Iris pigment epithelial cell (primary cell): ENCODE data around the gene MTMR1.

Source experiments
- DNase-seq: peaks from one replicate; pipeline ENCODE4 v3.0.0-alpha.2; 2011; ENCODE audit warnings: low read depth

Gene MTMR1

GRCh38 chrX:150762258-150763165, 69.3 kb downstream of the MTMR1 start:
- peak; percentile 18 for DNase-seq

DNA sequence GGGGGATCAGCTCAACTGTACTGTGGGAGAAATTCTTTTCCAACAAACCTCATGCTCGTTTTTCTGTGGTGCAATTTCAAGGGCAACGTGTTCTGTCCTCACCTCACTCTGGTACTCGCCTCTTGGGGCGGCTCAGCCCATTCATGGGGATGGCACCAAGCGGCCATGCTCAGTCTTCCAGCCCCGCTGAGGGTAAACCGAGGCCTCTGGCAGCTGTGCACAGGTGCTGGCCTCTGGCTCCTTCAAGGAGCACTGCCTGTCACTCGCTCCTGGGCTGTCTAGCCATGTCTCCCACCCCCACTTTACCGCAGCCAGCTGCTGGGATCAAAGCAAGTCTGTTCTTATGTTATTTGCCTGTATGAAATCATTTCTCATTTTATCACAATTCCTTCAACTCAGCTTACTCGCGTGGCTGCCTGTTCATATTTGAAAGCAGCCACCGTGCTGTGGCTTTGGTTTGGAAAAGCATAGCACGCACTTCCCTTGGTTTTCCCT, 70.2 kb downstream of the MTMR1 start:
- DNase-seq: no peak

- DNase-seq: no peak
Measured at GRCh38 chrX:150763810-150764209, 70.6 kb downstream of the MTMR1 start.

- no peak for DNase-seq
Measured at GRCh38 chrX:150765237-150765636, 72.0 kb downstream of the MTMR1 start.

- no peak for DNase-seq
Measured at GRCh38 chrX:150765782-150766350, 72.7 kb downstream of the MTMR1 start.

DNA sequence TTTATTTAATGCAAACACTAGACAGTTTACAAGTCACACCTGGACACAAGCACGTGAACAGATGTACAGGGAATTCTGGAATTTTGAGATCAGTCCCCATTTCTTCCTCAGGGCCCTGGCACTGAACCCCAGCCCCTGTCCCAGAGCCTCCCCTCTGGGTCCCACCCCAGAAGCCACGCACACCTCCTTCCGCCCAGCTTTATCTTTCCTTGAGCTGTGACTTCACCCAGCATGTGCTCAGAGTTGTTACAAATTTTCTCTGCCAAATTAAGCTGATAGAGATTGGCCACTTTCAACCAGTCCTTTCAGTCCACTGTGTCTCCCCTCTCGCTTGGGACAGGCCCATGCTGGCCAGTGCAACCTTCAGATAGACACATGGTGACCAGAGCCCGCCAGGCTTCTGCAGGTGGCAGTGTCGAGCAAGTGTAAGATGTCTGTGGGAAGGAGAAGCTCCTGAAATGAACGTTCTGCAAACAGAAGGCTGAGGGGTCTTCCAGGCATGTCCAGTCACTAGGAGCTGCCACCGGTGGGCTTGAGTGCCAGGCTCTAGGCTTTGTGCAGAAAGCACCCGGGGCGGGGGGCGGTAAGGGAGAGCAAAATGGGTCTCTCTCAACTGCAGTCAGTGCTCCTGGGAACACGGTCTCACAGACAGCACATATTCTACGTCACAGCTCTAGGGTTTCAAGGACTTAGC, 73.3 kb downstream of the MTMR1 start:
- DNase-seq: no peak

GRCh38 chrX:150767045-150767395, 73.8 kb downstream of the MTMR1 start:
- DNase-seq: peak; percentile 45

- peak; percentile 94 for DNase-seq
Measured at GRCh38 chrX:150767475-150768131, 74.4 kb downstream of the MTMR1 start.

GRCh38 chrX:150768132-150768485, 74.9 kb downstream of the MTMR1 start:
- no peak for DNase-seq

- no peak for DNase-seq
Measured at GRCh38 chrX:150768580-150769190, 75.5 kb downstream of the MTMR1 start.

GRCh38 chrX:150769408-150769807, 76.2 kb downstream of the MTMR1 start:
- DNase-seq: no peak

DNA sequence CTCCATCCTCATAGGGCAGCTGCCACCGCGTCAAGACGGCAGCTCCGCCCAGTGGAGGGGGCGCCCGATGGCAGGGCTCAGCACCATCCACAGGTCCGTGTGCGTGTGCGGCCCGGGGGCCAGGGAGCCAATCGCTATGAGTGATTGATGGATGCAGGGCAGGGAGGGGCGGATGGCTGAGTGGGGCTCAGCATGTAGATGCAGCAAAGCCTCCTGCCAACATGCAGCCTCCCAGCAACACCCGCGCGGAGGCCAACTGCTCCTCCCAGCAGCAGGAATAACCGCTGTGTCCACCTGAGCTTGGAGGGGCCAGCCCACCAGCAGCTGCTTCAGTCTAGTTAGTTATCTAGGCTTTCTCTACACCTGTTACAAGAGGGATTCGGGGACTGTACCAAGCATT, 77.4 kb downstream of the MTMR1 start:
- DNase-seq: no peak

DNA sequence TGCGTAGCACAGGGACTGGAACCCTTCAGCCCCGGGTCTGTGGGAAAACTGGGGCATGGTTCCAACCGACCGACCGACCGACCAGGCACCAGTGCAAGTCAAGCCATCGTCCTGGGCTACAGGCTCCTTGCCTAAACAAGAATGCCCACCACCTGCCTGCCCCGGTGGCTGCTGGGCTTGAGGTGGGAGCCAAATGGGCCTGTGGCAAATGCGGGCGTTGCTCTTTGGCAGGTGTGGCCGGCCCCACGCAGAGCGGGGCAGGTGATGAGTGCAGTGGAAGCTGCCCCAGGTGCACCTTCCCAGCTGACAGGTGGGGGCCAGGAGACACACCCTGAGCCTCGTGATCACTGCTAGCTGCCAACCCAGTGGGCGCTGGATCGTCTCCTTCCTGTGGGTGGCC, 77.9 kb downstream of the MTMR1 start:
- DNase-seq: no peak

GRCh38 chrX:150772150-150772970, 79.2 kb downstream of the MTMR1 start:
- DNase-seq: peak; percentile 53

DNA sequence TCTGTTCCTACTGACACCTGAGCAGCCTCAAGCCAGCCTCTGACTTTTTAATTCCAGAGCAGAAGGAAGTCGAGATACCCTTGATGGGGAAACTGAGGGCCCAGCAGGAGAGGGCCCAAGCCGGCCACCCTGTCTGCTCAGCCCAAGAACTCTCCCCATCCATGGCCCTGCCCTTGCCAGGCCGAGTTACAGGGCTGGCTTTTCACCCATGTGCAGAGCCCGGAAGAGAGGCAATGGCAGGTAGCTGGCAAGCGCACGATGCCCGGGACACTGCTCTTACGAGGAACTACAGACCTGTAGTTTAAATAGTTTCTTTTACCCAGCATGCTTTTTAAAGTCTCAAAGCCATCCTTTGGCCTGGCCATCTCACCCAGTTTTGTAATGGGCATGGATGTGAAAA, 79.9 kb downstream of the MTMR1 start:
- no peak for DNase-seq

- DNase-seq: no peak
Measured at GRCh38 chrX:150773634-150774033, 80.4 kb downstream of the MTMR1 start.

DNA sequence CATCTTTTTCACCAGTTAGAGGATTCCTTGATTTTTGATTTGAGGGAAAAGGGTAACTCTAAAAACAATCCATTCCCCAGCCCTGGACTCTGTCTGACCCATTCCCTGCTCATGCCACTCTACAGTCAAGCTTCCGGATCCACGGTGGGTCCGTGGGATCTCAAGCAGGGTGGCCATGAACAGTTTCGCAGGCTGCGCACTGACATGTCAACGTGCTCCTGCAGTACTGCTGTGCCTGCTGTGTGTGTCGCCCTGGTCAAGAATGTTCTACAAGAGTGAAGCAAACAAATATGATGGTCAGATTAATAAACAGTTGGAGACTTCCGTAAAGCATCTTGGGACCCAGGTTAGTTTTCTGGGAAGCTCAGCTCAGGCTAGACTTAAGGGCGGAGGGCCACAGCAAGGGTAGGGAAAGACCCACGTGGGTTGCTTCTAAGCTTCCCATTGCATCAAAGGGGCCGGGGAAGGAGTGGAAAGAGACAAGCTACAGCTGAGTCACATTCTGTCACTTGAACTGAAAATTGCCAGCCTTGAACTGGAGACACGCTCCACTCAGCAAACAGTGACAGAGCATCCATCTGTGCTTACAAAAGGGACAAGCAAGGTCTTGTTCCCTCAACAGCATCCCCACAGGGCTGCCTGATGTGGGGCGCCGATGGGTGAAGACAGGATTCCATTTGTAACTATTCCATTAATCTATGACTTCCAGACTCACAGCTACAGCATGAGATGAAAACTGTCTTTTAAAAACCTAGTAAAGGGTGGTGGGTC, 81.8 kb downstream of the MTMR1 start:
- no peak for DNase-seq

DNA sequence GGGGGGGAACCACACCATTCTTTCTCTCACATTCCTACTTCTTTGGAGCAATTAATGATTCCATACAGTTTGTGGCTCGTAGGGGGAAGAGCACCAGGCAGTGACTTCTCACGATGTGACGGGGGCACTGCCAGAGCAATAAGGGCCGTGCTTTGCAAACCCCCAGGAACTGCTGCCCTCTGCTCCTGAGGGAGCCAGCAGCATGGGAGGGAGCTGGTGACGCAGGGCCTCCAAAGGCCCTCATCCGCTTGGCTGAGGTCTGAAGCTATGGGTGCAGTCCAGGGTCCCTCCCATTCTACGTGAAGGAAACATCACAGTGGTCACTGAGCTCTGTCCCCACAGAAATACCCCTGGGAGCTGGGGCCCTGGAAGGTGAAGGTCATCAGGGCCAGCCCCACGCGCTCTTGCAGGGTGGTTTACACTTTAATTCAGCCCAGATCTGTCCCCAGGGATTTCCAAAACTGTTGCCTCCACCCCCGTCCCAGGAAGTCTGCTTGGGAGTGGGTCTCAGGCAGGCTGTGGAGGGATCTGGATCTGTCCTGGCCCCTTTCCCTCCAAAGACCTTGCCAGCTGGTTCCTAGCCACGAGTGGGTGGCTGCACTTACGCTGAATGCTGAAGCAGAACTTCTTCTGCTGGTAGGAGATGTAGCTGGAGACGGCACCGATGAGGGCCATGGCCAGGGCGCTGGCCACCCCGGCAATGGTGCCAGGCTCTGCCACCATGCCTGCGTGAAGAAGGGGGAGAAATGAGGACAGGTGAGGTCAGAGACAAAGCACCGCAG, 82.6 kb downstream of the MTMR1 start:
- DNase-seq: no peak

DNA sequence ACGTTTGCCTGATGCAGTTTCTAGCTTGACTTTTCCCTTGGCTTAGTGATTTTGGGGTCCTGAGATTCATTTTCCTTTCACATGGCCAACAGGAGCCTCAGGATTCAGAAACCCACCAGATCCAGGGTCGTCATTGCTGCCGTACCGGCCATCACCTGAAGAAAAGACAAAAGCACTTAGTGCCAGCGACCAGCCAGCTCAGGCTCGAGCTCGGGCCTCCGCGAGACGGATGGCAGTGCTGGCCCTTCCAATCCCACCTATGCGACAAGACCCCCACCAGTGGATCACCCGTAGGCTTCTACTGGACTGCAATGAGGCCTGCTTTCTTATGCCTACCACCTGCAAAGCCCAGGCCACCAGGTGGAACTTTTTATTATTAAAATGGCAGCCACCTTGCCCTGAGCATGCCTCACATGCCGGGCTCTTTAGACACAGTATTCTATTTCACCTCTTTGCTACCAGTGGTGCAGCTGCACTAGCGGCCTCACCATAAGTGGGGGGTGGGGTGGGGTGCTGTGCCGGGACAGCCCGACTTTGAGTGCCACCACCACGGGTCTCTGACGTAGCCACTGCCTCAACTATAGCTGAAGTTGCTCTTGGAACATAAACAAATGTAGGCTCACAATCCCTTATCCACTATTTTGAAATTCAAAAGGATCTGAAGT, 84.3 kb downstream of the MTMR1 start:
- DNase-seq: no peak
